HAP-1 (cell line): ENCODE results near the gene DPEP1.
"Not testable (repeated sequence)": the region's sequence is repeated elsewhere in the genome, so short reads cannot be mapped to it uniquely, and the experiment has no call there.

Experiments
- DNase-seq, 2 experiments: peaks; one replicate each; pipeline ENCODE4 v3.0.0-alpha.2; 2016 to 2020; ENCODE audit warnings: low spot score in 2 of 2
- H3K27me3 ChIP-seq: fragments of 250-450 bp; sonication (Bioruptor Pico); 2 replicates; pipeline ENCODE4 v1.5.1; 2020; ENCODE audit warnings: low read depth, mild to moderate bottlenecking, moderate library complexity
- H3K36me3 ChIP-seq: fragments of 250-450 bp; sonication (Bioruptor Pico); replicated peaks from 2 replicates; pipeline ENCODE4 v1.5.1; 2020; ENCODE audit warnings: mild to moderate bottlenecking
- H3K4me1 ChIP-seq: fragments of 250-450 bp; sonication (Bioruptor Pico); 2 replicates; pipeline ENCODE4 v1.5.1; 2020; ENCODE audit warnings: mild to moderate bottlenecking
- H3K4me3 ChIP-seq: fragments of 250-450 bp; sonication (Bioruptor Pico); 2 replicates; pipeline ENCODE4 v1.5.1; 2020; ENCODE audit warnings: mild to moderate bottlenecking, moderate library complexity
- H3K9me3 ChIP-seq: fragments of 250-450 bp; sonication (Bioruptor Pico); 2 replicates; pipeline ENCODE4 v1.5.1; 2020; ENCODE audit warnings: mild to moderate bottlenecking, moderate library complexity
- in situ Hi-C: fragments of 300-500 bp; cut with MboI; formaldehyde crosslinking; loops from 3 replicates; pipeline ENCODE4 v1.14.3; 2020; ENCODE audit warnings: low sequenced_read_pairs, inconsistent platforms, mixed read lengths

Gene DPEP1

DNA sequence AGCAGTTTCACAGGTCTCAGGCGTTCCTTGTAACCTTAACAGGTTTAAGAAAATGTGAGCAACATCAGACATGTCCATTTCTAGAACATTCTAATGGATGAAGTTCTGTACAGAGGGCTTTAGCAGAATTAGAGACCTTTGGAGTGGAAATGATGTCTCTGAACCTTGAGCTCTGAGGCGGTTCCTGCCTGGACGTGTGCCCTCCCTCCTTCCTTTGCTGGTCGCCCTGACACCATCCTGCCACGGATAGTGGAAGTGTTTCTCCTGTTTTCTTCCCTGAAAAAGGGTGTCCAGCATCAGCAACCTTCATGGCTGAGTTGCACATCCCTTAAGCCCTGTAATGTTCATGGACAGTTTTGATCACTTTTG is 55.3 kb downstream of the DPEP1 start:
- Histone ChIP-seq H3K27me3 (no peaks in the 10 kb centered on the region), H3K36me3 (0 out of 2 replicates have a peak, but pooled peaks cover 2% of the 10 kb centered on the region), H3K4me1 (no peaks in the 10 kb centered on the region), H3K9me3 (no peaks in the 10 kb centered on the region), H3K4me3 (no peak overlapping the region)
- in situ Hi-C loops = no loop called here
- no peak for DNase-seq

DNA sequence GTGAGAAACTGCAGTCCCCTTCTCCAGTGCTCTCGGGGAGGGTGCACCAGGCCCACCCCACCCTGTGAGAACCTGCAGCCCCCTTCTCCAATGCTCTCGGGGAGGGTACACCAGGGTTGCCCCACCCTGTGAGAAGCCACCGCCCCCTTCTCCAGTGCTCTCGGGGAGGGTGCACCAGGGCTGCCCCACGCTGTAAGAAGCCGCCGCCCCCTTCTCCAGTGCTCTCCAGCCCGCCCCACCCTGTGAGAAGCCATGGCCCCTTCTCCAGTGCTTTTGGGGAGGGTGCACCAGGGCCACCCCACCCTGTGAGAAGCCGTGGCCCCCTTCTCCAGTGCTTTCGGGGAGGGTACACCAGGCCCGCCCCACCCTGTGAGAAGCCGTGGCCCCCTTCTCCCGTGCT is 56.3 kb downstream of the DPEP1 start:
- Histone ChIP-seq H3K36me3 (no peaks in the 10 kb centered on the region), H3K27me3 (no peaks in the 10 kb centered on the region), H3K4me3 (no peak overlapping the region), H3K4me1 (no peaks in the 10 kb centered on the region), H3K9me3 (no peaks in the 10 kb centered on the region)
- in situ Hi-C loops = no loop called here
- no peak for DNase-seq

DNA sequence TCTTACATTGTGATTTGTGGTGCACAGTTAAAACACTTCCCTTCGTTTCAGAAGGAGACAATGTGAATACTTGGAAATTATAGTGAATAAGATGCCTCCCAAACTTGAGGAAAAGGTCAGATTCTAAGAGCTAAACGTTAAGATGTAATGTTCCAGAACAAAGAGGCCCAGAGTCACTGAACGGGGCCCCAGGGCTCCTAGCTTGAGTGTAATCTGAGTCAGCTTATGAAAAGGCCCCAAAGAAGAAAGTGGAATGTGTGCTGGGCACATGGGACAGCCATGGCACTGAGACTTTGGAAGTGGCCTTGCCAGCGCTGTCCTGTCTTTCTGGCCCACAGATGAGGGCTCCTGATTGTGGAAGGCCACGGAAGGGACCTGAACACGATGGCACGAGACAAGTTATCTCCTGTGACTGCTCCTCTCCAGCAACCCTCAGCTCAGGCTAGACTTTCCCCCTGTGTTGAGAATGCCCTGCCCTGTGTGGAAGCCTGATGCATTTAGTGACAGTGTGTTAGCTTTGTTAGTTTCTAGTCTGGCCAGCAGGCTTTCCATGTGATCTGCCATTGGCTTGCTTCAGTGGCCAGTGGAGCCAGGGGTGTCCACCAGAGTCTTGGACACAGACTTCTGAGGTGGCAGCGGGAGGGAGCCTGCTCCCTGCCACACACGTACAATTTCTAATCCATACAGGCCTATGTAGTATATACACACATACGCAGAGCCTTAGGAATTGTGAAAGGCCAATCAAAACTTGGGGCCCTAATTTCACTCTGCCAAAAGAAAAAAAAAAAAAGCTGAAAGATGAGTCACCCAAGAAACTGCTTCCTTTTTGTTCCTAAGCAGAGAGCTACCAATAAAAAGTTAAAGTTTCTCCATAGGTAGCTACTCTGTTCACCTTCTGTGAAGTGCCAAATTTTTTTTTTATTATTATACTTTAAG is 57.3 kb downstream of the DPEP1 start:
- no peak for DNase-seq
- H3K4me1 ChIP-seq = no peaks in the 10 kb centered on the region
- H3K4me3 ChIP-seq = no peak overlapping the region
- H3K36me3 ChIP-seq = no peaks in the 10 kb centered on the region
- H3K27me3 ChIP-seq = no peaks in the 10 kb centered on the region
- in situ Hi-C loops = no loop called here
- no peaks in the 10 kb centered on the region for H3K9me3 ChIP-seq

DNA sequence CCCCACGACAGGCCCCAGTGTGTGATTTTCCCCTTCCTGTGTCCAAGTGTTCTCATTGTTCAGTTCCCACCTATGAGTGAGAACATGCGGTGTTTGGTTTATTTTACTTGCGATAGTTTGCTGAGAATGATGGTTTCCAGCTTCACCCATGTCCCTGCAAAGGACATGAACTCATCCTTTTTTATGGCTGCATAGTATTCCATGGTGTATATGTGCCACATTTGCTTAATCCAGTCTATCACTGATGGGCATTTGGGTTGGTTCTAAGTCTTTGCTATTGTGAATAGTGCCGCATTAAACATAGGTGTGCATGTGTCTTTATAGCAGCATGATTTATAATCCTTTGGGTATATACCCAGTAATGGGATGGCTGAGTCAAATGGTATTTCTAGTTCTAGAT is 58.1 kb downstream of the DPEP1 start:
- H3K9me3 ChIP-seq, H3K4me3 ChIP-seq, H3K4me1 ChIP-seq, H3K27me3 ChIP-seq, H3K36me3 ChIP-seq, DNase-seq, in situ Hi-C loops: not testable (repeated sequence)

DNA sequence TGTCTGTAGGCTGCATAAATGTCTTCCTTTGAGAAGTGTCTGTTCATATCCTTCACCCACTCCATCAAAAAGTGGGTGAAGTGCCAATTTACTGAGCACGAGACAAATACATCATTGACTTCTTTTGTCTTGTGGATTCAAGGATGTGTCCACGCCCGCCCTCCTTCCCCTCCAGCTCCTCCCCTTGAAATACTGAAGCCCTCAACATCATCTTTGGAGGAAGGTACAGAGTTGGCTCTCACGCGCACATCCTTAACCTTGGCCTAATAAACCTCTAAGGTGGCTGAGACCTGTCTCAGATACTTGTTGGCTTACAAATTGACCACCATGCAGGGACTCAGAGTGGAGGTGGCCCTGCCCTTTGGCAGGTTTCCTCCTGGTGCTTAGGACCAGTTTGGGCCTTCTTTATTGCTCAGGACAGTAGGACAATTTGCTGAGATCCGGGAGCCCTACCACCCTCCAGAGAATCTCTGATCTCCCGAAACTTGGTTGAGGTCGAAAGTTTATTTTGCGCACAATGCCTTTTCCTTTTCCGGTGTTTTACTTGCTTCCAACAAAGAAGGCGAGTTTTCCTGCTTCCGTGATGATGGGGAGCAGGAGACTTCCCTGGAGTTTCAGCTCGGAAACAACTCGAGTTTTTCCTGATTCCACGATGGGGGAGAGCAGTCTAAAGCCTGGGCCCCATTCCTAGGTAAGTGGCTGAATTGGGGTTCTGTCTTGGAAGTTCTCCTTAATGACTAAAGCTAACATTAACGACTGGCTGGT is 58.9 kb downstream of the DPEP1 start:
- no peaks in the 10 kb centered on the region for H3K4me1 ChIP-seq
- H3K9me3 ChIP-seq = no peaks in the 10 kb centered on the region; the same call in 1 of the 2 replicates
- no peak overlapping the region for H3K4me3 ChIP-seq
- no peaks in the 10 kb centered on the region for H3K27me3 ChIP-seq
- no peaks in the 10 kb centered on the region for H3K36me3 ChIP-seq
- in situ Hi-C loops = no loop called here
- no peak for DNase-seq

DNA sequence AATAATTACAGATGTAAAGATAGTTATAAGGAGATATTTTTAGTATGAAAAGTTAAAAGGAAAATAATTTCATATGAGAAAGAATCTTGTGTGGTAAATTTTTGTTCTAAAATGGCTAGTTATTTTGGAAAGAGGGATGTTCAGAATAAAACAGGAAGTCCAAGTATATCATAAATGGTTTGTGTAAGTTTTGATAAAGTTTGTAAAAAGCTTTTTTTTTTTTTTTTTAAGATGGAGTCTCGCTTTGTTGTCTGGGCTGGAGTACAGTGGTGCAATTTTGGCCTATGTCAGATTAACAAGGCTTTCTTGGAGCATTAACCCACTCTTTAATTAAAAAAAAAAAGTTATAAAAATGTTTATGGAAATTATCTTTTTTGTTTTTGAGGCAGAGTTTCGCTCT is 64.8 kb downstream of the DPEP1 start:
- peaks cover 11% of the 10 kb centered on the region for H3K9me3 ChIP-seq
- H3K36me3 ChIP-seq = no peaks in the 10 kb centered on the region
- in situ Hi-C loops = no loop called here
- H3K4me3 ChIP-seq = no peak overlapping the region
- H3K4me1 ChIP-seq = no peaks in the 10 kb centered on the region
- no peaks in the 10 kb centered on the region for H3K27me3 ChIP-seq
- no peak for DNase-seq

DNA sequence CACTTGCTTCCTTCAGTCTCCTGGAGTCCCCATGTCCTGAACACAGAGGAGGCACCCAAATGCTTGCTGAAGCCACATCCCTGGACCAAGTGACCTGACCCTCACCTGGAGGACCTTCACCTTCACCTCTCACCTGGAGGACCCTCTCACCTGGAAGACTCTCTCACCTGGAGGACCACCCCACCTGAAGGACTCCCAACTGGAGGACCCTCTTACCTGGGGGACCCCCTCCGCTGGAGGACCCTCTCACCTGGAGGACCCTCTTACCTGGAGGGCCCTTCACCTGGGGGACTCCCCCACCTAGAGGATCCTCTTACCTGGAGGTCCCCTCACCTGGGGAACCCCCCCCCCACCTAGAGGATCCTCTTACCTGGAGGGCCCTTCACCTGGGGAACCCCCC is 72.5 kb downstream of the DPEP1 start:
- Histone ChIP-seq H3K4me3 (no peak overlapping the region), H3K9me3 (peaks cover 10% of the 10 kb centered on the region), H3K4me1 (peaks cover 7% of the 10 kb centered on the region), H3K36me3 (peaks cover 16% of the 10 kb centered on the region), H3K27me3 (no peaks in the 10 kb centered on the region)
- no peak for DNase-seq
- in situ Hi-C loops = no loop called here

DNA sequence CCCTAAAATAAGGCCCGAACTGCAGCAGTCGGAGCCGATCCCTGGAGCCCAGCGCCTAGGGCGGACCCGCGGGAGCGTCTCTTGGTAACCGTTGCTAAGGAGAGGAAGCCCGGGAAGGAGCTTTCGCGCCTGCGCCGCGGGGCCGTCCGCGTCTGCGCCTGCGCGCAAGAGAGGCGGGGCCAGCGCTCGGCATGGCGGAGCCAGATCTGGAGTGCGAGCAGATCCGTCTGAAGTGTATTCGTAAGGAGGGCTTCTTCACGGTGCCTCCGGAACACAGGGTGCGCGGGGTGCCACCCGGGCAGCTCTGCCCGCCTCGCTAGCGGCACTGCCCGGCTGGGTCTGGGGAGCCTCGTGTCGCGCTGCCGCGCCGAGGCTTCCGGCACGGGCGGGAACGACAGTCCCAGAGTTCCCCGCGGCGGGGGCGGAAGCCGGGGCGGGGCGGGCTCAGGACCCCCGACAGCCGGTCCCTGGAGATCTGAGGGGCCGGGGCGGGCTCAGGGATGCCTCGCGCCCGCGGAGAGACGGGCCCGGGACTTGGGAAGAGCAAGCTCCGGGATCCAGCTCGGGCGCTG is 73.2 kb downstream of the DPEP1 start, which contains the start of gene CDK10:
CDK10 (plus strand) TSS at position 170 of the 572 bp plus-strand sequence; CDS start at position 192, 22 bp downstream.
- in situ Hi-C loops = no loop called here
- DNase-seq = peak; percentile 83 to 94
- H3K36me3 ChIP-seq = peaks cover 19% of the 10 kb centered on the region
- H3K4me1 ChIP-seq = peaks cover 7% of the 10 kb centered on the region
- peaks cover 10% of the 10 kb centered on the region for H3K9me3 ChIP-seq
- H3K4me3 ChIP-seq = peak within 1 kb of the TSS; percentile 68
- no peaks in the 10 kb centered on the region for H3K27me3 ChIP-seq

DNA sequence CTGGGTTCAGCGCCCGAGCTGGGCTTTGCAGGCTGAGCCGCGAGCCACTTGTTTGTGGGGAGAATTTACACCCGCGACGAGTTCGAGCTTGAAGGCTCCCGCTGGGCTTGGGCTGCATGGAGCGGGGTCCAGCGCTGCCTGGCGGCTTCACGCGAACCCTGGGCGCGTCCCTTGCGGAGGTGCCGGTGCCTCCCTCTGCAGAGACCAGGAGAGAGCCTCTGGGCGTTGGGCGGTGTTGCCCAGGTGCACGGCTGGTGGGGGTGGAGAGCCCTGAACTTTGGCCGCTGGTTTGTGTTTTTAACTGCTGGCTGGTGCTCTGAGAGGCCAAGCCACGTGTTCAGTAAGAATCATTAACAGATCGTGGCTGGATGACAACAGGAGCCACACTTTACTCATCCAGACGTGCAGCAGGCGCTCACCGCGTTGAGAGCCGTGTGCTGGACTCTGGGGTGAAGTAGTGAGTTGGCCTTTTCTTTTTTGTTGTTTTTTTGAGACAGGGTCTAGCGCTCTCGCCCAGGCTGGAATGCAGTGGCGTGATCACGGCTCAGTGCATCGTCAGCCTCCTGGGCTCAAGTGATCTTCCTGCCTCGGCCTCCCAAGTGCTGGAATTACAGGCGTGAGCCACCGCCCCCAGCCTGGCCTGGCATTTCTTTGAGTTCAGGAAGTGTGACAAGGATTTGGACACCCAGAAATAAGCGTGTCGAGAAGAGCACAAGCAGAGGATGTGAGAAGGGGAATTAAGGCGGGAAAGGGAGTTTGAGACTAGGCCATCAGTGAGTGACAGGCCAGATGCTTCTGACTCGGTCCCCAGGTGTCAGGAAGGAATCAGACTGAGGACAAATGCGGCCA is 73.9 kb downstream of the DPEP1 start:
- Histone ChIP-seq H3K36me3 (peaks cover 22% of the 10 kb centered on the region), H3K9me3 (peaks cover 10% of the 10 kb centered on the region), H3K4me3 (peak overlapping the region; percentile 68), H3K4me1 (peaks cover 7% of the 10 kb centered on the region), H3K27me3 (no peaks in the 10 kb centered on the region)
- DNase-seq = peak in 1 of 2 experiments; percentile 46
- in situ Hi-C loops = no loop called here
